ENCODE data around the gene SIAE. TPM values are rescaled to one million over a fixed set of nuclear protein-coding genes. Genes with fewer than 3 reads are reported as not detected.

SIAE gene
- total RNA-seq, 1 experiment from 2014 or later, result 11.2 TPM

DNA sequence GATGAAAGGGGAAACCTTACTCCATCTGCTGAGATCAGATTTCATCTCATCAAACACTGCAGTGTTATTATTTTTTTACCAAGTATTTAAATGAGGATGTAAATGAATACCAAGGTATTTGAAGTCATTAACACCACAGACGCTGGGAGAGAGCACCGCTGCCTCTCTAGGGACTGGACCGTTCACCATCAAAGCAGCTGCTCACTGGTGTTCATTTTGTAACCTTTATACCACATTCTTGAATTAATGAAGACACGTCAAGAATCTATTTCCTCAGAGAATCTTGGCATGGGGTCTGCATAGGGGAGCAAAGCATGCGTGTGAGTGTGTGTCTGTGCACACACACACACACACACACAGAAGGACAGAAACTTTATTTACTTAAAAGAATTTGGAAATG lies 15.6 kb downstream of the SIAE start:
- no peaks in the 10 kb centered on the region for H3K36me3 ChIP-seq (ENCODE audit: insufficient read depth, low read length, poor library complexity, severe bottlenecking)
- BruUV-seq (replicated peaks), result no TSS peak
- peaks cover 19% of the 10 kb centered on the region for H3K4me1 ChIP-seq (ENCODE audit: insufficient read depth, low read length, poor library complexity, severe bottlenecking)
- intact Hi-C loops (cut with micrococcal nuclease; ENCODE audit: unreplicated experiment), result no loop called here
- no peaks in the 10 kb centered on the region for H3K27me3 ChIP-seq (replicated peaks; ENCODE audit: insufficient read depth, low read depth, low read length, poor library complexity)
- no peak overlapping the region for H3K27ac ChIP-seq (ENCODE audit: low read depth, low read length, poor library complexity, severe bottlenecking)
- ChIA-PET CTCF (no interaction called here), POLR2A (ENCODE audit: low non-redundant PET) (no interaction called here)
- H3K9me3 ChIP-seq (ENCODE audit: low read depth, low read length, poor library complexity, severe bottlenecking), result no peaks in the 10 kb centered on the region
- no peak overlapping the region for H3K4me3 ChIP-seq (ENCODE audit: low read depth, low read length, poor library complexity, severe bottlenecking)
- peak; percentile 17 for DNase-seq (ENCODE audit: low spot score)
- no peak for TF ChIP-seq EZH2 (IDR thresholded peaks at IDR 0.05; ENCODE audit: borderline replicate concordance, low read depth, low read length, poor library complexity, severe bottlenecking)
- TF ChIP-seq, protein P1, sequence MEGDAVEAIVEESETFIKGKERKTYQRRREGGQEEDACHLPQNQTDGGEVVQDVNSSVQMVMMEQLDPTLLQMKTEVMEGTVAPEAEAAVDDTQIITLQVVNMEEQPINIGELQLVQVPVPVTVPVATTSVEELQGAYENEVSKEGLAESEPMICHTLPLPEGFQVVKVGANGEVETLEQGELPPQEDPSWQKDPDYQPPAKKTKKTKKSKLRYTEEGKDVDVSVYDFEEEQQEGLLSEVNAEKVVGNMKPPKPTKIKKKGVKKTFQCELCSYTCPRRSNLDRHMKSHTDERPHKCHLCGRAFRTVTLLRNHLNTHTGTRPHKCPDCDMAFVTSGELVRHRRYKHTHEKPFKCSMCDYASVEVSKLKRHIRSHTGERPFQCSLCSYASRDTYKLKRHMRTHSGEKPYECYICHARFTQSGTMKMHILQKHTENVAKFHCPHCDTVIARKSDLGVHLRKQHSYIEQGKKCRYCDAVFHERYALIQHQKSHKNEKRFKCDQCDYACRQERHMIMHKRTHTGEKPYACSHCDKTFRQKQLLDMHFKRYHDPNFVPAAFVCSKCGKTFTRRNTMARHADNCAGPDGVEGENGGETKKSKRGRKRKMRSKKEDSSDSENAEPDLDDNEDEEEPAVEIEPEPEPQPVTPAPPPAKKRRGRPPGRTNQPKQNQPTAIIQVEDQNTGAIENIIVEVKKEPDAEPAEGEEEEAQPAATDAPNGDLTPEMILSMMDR (conservative IDR thresholded peaks at IDR 0.05; ENCODE audit: low read depth, low read length), result no peak

GRCh38 chr11:124656774-124657630 lies 16.5 kb downstream of the SIAE start:
- Histone ChIP-seq H3K27ac (ENCODE audit: low read depth, low read length, poor library complexity, severe bottlenecking) (no peak overlapping the region), H3K4me3 (ENCODE audit: low read depth, low read length, poor library complexity, severe bottlenecking) (no peak overlapping the region), H3K36me3 (ENCODE audit: insufficient read depth, low read length, poor library complexity, severe bottlenecking) (no peaks in the 10 kb centered on the region), H3K4me1 (ENCODE audit: insufficient read depth, low read length, poor library complexity, severe bottlenecking) (peaks cover 19% of the 10 kb centered on the region), H3K9me3 (ENCODE audit: low read depth, low read length, poor library complexity, severe bottlenecking) (no peaks in the 10 kb centered on the region), H3K27me3 (replicated peaks; ENCODE audit: insufficient read depth, low read depth, low read length, poor library complexity) (no peaks in the 10 kb centered on the region)
- ChIA-PET POLR2A (ENCODE audit: low non-redundant PET) (no interaction called here), CTCF (no interaction called here)
- BruUV-seq (replicated peaks), result no TSS peak
- DNase-seq (ENCODE audit: low spot score), result peak; percentile 65
- intact Hi-C loops (cut with micrococcal nuclease; ENCODE audit: unreplicated experiment), result no loop called here
- TF ChIP-seq EZH2 (IDR thresholded peaks at IDR 0.05; ENCODE audit: borderline replicate concordance, low read depth, low read length, poor library complexity, severe bottlenecking), result no peak
- TF ChIP-seq, protein P1 (conservative IDR thresholded peaks at IDR 0.05; ENCODE audit: low read depth, low read length), result no peak

DNA sequence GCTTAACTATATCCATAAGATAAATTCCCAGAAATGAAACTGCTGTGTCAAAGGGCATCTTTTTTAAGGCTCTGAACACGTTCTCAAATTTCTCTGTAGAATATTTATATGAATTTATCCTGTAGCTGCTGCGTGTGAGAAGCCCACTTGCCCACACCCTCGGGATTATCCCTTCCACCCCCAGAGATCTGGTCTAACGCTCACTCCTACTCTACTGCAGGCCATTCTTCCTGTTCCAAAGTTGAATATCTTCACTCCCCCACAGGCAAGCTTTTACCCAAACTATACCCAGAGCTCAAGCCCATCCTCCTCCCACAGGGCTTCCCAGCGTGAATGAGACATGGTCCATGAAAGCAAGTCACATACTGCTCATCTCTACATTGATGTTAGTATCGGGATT lies 24.9 kb downstream of the SIAE start:
- BruUV-seq (replicated peaks), result no TSS peak
- POLR2A ChIA-PET (ENCODE audit: low non-redundant PET), result no interaction called here

More for the DNA sequence above, 24.9 kb downstream of the SIAE start:
- TF ChIP-seq, protein P1 (conservative IDR thresholded peaks at IDR 0.05; ENCODE audit: low read depth, low read length), result no peak
- no peak for TF ChIP-seq EZH2 (IDR thresholded peaks at IDR 0.05; ENCODE audit: borderline replicate concordance, low read depth, low read length, poor library complexity, severe bottlenecking)
- intact Hi-C loops (cut with micrococcal nuclease; ENCODE audit: unreplicated experiment), result no loop called here
- no peak overlapping the region for H3K4me3 ChIP-seq (ENCODE audit: low read depth, low read length, poor library complexity, severe bottlenecking)
- no peaks in the 10 kb centered on the region for H3K27me3 ChIP-seq (replicated peaks; ENCODE audit: insufficient read depth, low read depth, low read length, poor library complexity)
- H3K36me3 ChIP-seq (ENCODE audit: insufficient read depth, low read length, poor library complexity, severe bottlenecking), result no peaks in the 10 kb centered on the region
- no peaks in the 10 kb centered on the region for H3K9me3 ChIP-seq (ENCODE audit: low read depth, low read length, poor library complexity, severe bottlenecking)
- CTCF ChIA-PET, result interaction anchor here (0.6 kb wide), 1 partner anchor 145 kb away, joined by 3 read pairs; no protein-coding TSS in a partner anchor
- no peak overlapping the region for H3K27ac ChIP-seq (ENCODE audit: low read depth, low read length, poor library complexity, severe bottlenecking)
- DNase-seq (ENCODE audit: low spot score), result no peak
- peaks cover 6% of the 10 kb centered on the region for H3K4me1 ChIP-seq (ENCODE audit: insufficient read depth, low read length, poor library complexity, severe bottlenecking)

All from A673 (cell line).